ENCODE data around the gene TPPP.

TPPP gene

DNA sequence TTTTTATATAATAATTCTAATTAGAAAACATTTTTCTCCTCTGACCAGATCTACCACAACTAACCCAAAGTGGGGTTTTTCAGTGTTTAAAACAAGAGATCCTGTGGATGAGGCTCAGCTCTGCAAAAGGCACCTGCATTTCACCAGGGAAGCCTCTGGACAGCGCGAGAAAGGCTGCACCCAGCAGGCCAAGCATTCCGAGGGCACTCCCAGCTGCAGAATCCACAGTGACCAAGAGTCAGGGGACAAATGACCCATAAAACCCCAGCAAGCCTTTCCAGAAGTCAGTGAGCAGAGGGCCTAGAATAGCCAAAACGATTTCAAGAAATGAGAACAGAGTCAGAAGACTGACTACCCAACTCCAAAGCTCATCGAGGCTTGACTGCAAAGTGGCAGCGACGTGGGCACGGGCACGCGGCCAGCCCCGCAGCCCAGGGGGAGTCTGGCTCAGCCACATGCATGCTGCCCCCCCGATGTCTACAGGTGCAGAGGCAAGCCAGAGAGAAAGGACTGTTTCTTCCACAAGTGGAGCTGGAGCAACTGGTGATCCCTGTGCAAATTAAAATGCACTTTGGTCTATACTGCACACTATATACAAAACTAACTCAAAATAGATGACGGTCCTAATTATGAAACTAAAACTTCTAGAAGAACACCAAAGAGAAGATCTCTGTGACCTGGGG lies 26.2 kb downstream of the TPPP start:
- DNase-seq (ENCODE audit: extremely low read depth in 1 of 2, low read depth in 1 of 2) = no peak

DNA sequence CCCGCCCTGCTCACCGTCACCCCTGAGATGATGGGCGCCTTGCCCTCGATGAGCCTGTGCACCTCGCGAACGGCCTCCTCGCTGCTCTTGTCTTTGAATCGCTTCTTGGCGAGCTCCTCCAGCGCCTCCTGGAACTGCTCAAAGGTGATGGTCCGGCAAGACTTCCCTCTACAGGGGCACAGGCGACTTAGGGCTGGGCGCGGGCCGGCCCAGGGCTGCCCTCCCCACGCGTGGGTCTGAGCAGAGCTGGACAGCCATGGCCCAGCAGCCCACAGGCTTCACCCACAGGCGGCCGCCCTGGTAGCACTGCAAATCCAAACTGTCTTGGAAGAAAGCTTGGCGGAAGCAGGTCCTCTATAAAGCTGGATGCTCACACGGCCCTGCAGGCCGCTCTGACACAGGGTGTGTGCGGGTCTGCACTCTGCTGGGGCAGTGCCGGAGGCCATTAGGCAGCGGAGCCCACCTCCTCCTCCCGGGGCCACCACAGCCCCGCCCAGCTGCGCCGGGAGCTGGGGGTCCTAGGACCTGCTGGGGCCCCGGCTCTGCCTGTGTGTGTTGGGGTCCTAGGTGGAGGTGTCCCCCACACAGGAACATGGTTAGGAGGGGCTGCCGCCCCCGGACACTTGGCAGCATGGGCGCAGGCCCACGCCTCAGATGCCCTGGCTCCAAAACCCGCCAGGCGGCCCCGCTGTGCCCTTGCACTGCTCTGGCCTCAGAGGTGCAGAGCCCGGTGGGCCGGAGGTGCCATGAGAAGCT lies 27.0 kb downstream of the TPPP start:
- no peak for DNase-seq (ENCODE audit: extremely low read depth in 1 of 2, low read depth in 1 of 2)

DNA sequence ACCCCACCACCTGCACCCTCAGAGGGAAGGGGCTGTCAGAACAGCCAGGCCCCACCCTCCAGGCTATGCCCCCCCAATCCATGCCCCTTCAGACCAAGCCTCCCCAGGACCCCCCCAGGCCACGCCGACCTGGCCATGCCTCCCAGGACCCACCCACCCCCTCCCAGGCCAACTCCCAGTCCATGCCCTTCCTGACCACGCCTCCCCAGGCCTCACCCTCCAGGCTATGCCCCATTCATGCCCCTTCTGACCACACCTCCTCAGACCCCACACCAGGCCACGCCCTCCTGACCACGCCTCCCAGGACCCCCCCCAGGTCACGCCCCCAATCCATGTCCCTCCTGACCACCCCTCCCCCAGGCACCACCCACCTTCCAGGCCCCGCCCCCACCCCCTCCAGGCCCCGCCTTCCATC lies 27.6 kb downstream of the TPPP start:
- no peak for DNase-seq (ENCODE audit: extremely low read depth in 1 of 2, low read depth in 1 of 2)

GRCh38 chr5:664994-665360 lies 28.2 kb downstream of the TPPP start:
- DNase-seq (ENCODE audit: extremely low read depth in 1 of 2, low read depth in 1 of 2) = no peak

DNA sequence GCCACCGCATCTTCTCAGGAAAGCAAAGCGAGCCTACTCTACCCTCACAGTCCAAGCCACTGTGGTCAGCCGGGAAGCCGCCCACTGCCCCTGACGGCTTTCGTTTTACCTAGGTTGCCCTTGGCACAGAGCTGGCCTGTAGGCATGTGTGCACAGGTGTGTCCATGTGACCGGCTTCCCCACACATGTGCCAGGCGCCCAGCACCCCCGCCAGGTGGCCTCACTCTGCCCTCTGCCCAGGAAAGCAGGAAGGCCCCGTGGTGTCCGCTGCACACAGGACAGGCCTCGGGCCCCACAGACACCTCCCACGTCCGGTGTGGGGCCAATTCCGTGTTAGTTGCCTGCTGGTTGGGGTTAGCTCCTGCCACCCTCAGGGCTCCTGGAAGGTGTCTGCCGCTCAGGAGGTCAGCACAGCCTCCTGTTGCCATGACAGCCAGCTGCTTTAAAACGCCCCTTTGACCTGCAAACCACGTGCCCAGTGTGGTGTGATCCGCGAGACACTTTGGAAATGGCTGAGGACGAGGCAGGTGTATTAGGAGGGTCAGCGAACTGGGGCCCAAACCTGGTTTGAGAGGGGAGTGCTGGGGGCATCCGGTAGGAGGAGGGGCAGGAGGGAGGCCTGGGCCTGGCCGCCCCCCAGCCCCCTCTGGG lies 28.7 kb downstream of the TPPP start:
- DNase-seq (ENCODE audit: extremely low read depth in 1 of 2, low read depth in 1 of 2) = no peak

DNA sequence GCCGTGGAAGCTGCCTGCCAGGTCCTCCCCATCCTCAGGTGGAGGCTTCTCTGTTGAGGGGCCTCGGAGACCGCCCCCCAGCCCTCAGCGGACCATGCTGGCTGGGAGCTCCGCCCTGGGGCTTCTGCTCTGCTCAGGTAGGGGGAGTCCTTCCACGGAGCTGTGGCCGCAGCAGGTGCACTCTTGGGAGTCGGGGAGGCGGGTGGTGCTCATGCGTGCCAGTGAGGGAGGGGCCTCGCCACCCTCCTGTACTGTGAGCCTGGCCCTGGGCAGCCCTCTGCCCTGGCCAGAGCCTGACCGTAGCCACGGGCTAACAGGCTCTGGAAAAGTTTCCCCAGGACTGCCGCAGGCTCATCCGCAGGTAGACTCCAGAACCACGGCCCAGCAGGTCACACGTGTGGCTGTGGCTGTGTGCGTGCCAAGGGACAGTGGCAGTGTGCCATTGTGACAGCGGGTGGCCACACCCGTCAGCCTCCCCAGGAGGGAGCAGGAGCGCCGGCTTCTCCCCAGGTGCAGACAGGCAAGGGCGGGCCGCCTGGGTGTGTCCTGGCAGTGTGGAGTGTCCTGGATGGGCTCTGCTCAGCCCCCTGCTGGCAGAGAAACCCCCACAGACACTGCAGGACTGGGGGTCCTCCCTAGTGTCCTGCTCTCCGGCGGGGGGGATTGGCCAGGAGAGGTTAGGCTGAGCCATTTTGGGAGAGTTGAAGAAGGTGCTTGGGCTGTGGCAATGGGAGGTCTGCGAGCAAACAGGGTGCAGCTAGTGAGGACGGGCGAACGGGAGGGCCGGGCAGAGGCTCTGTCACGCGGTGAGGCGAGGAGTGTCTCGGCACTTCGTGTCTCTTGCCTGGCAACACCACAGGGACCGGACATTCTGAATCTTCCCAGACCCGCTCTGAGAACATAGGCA lies 29.5 kb downstream of the TPPP start:
- no peak for DNase-seq (ENCODE audit: extremely low read depth in 1 of 2, low read depth in 1 of 2)

DNA sequence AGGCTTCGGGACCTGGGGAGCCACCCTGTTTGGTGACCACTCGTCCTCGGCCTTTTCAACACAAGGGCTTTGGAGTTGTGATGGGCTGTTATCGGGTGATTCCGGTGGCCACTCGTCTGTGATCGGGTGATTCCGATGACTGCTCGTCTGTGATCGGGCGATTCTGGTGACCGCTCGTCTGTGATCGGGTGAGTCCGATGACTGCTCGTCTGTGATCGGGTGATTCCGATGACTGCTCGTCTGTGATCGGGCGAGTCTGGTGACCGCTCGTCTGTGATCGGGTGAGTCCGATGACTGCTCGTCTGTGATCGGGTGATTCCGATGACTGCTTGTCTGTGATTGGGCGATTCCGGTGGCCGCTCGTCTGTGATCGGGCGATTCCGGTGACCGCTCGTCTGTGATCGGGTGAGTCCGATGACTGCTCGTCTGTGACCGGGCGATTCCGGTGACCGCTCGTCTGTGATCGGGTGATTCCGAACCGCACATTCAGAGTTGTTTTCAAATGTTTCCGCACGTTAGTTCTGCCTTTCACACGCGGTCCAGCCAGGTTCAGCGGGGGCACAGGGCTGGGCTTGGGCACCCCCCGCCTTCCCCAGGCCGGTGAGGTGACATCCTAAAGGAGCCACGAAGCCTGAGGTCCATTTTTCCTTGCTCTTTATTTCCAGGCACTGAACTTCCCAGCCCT lies 30.3 kb downstream of the TPPP start:
- no peak for DNase-seq (ENCODE audit: extremely low read depth in 1 of 2, low read depth in 1 of 2)

- DNase-seq (ENCODE audit: extremely low read depth in 1 of 2, low read depth in 1 of 2) = no peak
These were observed 31.0 kb downstream of the TPPP start for GRCh38 chr5:661891-662750.

GRCh38 chr5:660491-661030 lies 32.6 kb downstream of the TPPP start:
- DNase-seq (ENCODE audit: extremely low read depth in 1 of 2, low read depth in 1 of 2) = no peak

DNA sequence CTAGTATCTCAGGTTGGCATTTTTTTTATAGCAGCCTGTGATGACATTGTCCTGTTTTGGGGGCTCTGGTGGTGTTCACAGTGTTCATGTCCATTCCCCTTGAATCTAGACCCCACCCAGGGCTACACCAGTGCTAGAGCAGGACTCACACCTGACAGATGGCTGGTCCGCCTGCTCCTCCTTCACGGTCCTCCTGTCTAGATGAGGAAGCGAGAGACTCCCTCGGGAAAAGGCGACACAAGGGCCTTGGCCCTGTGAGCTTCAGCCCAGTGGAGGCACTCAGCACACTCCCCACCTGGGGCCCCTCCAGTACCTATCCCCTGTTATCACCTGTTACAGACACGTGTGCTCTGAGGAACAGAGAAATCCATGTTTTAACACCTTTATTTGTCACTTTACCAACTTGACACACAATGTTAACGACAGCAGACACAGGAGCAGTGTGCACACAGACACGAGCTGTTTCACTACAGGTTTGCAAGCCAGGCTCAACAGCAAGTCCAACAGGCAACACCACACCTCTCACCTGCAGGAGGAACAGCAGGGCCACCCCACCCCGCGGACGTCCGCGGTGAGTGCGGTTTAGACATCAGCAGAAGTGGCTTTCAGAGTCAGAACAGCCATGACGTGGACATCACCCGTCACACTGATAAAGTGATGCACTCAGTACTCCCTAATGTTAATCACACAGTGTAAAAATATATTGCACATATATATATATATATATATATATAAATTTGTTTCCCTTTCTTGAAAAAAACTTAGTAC lies 33.5 kb downstream of the TPPP start:
- no peak for DNase-seq (ENCODE audit: extremely low read depth in 1 of 2, low read depth in 1 of 2)

DNA sequence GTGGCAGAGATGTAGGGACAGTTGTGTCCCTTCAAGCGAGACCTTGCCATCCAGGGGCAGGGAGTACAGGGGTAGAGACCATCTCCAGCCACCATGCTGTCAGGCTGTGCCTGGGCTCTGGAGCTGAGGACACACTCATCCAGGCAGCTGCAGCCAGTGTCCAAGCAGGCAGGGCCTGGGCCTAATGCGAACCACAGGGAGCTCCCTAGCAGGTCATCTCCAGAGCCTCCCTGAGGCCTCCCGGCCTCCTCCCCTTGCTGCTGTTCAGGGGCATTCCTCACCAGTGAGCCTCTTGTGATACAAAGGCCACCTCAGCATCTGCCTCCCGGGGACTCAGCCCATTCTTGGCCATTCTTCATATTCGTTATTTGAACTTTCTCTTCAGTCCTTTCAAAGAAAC lies 35.0 kb downstream of the TPPP start:
- DNase-seq (ENCODE audit: extremely low read depth in 1 of 2, low read depth in 1 of 2) = no peak

GRCh38 chr5:657570-657969 lies 35.6 kb downstream of the TPPP start:
- no peak for DNase-seq (ENCODE audit: extremely low read depth in 1 of 2, low read depth in 1 of 2)

DNA sequence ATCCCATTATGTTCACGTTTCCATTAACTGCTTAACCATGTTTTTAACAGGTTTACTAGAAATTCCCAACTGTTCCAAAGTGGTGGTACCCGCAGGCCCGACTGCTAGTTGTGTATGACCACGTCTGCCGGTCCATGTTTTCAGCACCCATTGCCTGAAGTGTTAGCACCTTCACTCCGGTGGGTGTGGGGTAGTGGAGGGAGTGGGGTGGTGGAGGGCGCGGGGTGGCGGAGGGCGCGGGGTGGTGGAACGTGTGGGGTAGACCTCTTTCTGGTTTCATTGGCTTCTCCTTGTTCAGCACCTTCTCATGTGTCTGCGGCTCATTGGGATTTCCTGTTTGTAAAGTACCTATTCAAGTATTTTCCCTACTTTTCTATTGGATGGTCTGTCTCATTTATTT lies 37.7 kb downstream of the TPPP start:
- no peak for DNase-seq (ENCODE audit: extremely low read depth in 1 of 2, low read depth in 1 of 2)

DNA sequence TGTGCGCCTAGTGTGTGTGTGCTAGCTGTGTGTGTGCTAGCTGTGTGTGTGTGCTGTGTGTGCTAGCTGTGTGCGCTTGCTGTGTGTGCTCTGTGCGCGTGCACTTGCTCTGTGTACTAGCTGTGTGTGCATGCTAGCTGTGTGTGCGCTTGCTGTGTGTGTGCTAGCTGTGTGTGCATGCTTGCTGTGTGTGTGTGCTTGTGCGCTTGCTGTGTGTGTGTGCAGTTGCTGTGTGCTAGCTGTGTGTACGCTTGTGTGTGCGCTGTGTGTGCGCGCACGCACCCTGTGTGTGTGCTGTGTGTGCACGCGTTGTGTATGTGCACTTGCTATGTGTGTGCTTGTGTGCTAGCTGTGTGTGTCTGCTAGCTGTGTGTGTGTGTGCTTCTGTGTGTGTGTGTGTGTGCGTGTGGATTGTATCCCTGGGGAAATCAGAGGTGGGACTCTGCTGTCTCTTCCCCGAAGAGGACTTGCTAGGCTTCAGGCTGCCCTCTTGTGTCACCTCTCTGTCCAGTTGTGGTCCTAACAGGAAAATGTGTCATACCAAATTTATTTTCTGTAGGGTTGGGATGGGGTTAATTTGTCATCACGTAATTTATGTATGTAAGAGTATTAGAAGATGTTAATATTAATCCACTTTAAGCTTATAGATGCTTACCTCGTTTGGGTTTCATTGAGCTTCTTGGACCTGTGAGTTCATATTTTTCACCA lies 38.9 kb downstream of the TPPP start:
- DNase-seq (ENCODE audit: extremely low read depth in 1 of 2, low read depth in 1 of 2) = no peak

GRCh38 chr5:652773-653350 lies 40.3 kb downstream of the TPPP start:
- no peak for DNase-seq (ENCODE audit: extremely low read depth in 1 of 2, low read depth in 1 of 2)

DNA sequence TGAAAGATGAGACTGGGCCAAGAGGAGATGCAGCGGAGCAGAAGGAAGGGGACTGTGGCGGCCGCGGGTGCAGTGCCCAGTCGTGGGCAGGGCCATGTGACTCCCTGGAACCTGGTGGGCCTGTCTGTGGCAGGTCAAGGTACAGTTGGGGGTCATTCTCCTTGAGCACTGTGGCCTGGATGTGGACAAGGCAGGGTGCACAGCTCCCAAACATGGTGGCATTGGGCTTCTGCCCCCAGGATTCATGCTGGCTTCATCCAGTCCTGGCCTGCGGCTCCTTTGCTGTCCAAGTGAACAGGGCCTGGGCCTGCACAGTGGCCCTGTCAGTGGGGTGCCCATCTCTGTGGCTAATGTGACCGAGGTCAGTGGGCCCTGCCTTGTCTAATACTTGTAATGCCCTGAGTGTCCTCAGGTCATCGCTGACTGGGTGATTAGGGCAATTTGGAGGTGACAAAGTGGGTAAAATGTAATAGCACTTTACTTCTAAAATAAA lies 41.1 kb downstream of the TPPP start:
- no peak for DNase-seq (ENCODE audit: extremely low read depth in 1 of 2, low read depth in 1 of 2)

DNA sequence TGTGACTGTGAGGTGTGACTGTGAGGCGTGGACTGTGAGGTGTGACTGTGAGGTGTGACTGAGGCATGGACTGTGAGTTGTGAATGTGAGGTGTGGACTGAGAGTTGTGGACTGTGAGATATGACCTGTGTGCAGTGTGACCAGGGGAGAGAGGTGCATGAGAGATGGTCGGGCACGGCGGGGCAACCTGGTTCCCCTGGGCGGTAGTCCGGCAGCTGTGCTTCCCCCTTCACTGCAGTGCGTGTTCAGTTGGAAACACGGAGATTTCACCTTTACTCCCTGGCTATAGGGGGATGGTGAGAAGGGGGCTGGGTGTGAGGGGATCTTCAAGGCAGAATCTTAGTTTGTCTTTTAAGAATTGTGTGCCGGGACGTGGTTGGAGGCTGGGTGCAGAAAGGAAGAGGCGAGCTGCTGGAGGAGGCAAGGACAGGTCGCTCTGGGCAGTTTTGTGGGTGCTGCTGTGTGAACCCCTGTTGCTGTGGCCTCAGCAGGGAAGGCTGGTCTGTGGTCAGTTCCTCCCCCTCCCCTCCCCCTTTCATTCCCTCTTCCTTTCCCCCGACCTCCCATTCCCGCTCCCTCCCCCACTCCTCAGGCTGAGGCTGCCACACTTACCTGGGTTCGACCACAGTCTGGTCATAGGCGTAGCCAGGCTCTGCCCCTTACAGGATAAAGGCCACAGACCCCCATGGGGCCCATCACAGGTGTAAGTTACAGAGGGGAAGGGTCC lies 41.7 kb downstream of the TPPP start:
- DNase-seq (ENCODE audit: extremely low read depth in 1 of 2, low read depth in 1 of 2) = no peak

Data from activated CD8-positive, alpha-beta memory T cell treated with anti-CD3 and anti-CD28 coated beads for 1 hour (primary cell).